Measurements from ENCODE around the gene UPK1A.

UPK1A gene

GRCh38 chr19:35727053-35727955 lies 61.0 kb downstream of the UPK1A start:
- DNase-seq (ENCODE audit: extremely low spot score) = no peak
- ChIA-PET POLR2A (no interaction called here), CTCF (no interaction called here)
- TF ChIP-seq NFRKB (IDR thresholded peaks at IDR 0.05) (no peak), CTBP1 (IDR thresholded peaks at IDR 0.05; ENCODE audit: borderline replicate concordance) (no peak), FOXM1 (IDR thresholded peaks at IDR 0.05; ENCODE audit: borderline replicate concordance) (no peak), BHLHE40 (IDR thresholded peaks at IDR 0.05; ENCODE audit: borderline replicate concordance) (no peak), ZNF384 (IDR thresholded peaks at IDR 0.05) (no peak), SP1 (IDR thresholded peaks at IDR 0.05) (no peak), TARDBP (IDR thresholded peaks at IDR 0.05) (no peak), LEF1 (IDR thresholded peaks at IDR 0.05; ENCODE audit: borderline replicate concordance) (no peak), ELF4 (IDR thresholded peaks at IDR 0.05) (no peak), ARNT (IDR thresholded peaks at IDR 0.05) (no peak), HDGF (IDR thresholded peaks at IDR 0.05; ENCODE audit: borderline replicate concordance) (no peak), FOXA1 (IDR thresholded peaks at IDR 0.05) (no peak), FOXK2 (IDR thresholded peaks at IDR 0.05) (no peak), L3MBTL2 (conservative IDR thresholded peaks at IDR 0.05) (no peak), SUZ12 (IDR thresholded peaks at IDR 0.05) (no peak)
- TF ChIP-seq, protein P1, sequence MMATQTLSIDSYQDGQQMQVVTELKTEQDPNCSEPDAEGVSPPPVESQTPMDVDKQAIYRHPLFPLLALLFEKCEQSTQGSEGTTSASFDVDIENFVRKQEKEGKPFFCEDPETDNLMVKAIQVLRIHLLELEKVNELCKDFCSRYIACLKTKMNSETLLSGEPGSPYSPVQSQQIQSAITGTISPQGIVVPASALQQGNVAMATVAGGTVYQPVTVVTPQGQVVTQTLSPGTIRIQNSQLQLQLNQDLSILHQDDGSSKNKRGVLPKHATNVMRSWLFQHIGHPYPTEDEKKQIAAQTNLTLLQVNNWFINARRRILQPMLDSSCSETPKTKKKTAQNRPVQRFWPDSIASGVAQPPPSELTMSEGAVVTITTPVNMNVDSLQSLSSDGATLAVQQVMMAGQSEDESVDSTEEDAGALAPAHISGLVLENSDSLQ (IDR thresholded peaks at IDR 0.05) = no peak
